ENCODE measurements around the gene ANKMY1. TPM values are rescaled to one million over a fixed set of nuclear protein-coding genes. Genes with fewer than 3 reads are reported as not detected.
A peak's percentile ranks its signal among the peaks of the same experiment; 100 is the strongest.

The ANKMY1 gene
- total and polyA plus RNA-seq, 2 donors (not counting 1 experiment from before 2014, with no cell fraction given) = 51.7 to 72.1 TPM

- H3K4me3 ChIP-seq (ENCODE audit: control extremely low read depth in 1 of 5, extremely low read depth in 1 of 5, insufficient read depth in 1 of 5, low read depth in 2 of 5, low read length in 4 of 5) = peak overlapping the region in 4 of 5 experiments; percentile 33 to 74 (median 54)
- ATAC-seq (ENCODE audit: low read depth) (peak; percentile 87), DNase-seq (peak; percentile 91)
- H3K27ac ChIP-seq (ENCODE audit: low read length in 2 of 2) = no peak overlapping the region
- ChIA-PET POLR2A (no interaction called here), CTCF (no interaction called here)
- TF ChIP-seq EZH2 (IDR thresholded peaks at IDR 0.05; ENCODE audit: borderline replicate concordance, insufficient read depth, low read depth, low read length, poor library complexity, severe bottlenecking) = no peak
- TF ChIP-seq, protein P1, sequence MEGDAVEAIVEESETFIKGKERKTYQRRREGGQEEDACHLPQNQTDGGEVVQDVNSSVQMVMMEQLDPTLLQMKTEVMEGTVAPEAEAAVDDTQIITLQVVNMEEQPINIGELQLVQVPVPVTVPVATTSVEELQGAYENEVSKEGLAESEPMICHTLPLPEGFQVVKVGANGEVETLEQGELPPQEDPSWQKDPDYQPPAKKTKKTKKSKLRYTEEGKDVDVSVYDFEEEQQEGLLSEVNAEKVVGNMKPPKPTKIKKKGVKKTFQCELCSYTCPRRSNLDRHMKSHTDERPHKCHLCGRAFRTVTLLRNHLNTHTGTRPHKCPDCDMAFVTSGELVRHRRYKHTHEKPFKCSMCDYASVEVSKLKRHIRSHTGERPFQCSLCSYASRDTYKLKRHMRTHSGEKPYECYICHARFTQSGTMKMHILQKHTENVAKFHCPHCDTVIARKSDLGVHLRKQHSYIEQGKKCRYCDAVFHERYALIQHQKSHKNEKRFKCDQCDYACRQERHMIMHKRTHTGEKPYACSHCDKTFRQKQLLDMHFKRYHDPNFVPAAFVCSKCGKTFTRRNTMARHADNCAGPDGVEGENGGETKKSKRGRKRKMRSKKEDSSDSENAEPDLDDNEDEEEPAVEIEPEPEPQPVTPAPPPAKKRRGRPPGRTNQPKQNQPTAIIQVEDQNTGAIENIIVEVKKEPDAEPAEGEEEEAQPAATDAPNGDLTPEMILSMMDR (IDR thresholded peaks at IDR 0.05) = no peak
- peak overlapping the region; percentile 87 for H3K4me3 Mint-ChIP-seq
- peak overlapping the region; percentile 100 for H3K4me2 ChIP-seq (replicated peaks; ENCODE audit: low read depth, low read length, poor library complexity, severe bottlenecking)
- H3K4me1 Mint-ChIP-seq = peaks cover 10% of the 10 kb centered on the region
- WGBS (ENCODE audit: insufficient coverage) = 1% methylated on average over 66 of the region's 71 CpGs
- intact Hi-C loops (cut with micrococcal nuclease) = loop anchor here (2.0 to 10.0 kb wide), 4 partner anchors 126 to 410 kb away; partner anchors contain the start of genes COPS9, DUSP28 and NDUFA10
- peaks cover 24 to 27% of the 10 kb centered on the region in 2 donors for H3K4me1 ChIP-seq (ENCODE audit: control insufficient read depth in 2 of 2, insufficient read depth in 2 of 2, low read length in 2 of 2)
- H3K9ac ChIP-seq (ENCODE audit: low read length) = peak overlapping the region; percentile 79
- H3K9me3 Mint-ChIP-seq (ENCODE audit: insufficient read depth) = no peaks in the 10 kb centered on the region
- H3K9me3 ChIP-seq (ENCODE audit: control extremely low read depth in 1 of 3, control insufficient read depth in 2 of 3, insufficient read depth in 1 of 3, low read length in 2 of 3) = peaks cover 0 to 17% (median 0%) of the 10 kb centered on the region in 3 donors
- H3K36me3 ChIP-seq (replicated peaks in 1 of 2; ENCODE audit: control extremely low read depth in 1 of 2, control insufficient read depth in 1 of 2, extremely low read depth in 1 of 2, insufficient read depth in 2 of 2, low read length in 1 of 2) = no peaks in the 10 kb centered on the region
- H4K20me1 ChIP-seq (ENCODE audit: control insufficient read depth, insufficient read depth, low read length, poor library complexity, severe bottlenecking) = peaks cover 15% of the 10 kb centered on the region
- H3K79me2 ChIP-seq (ENCODE audit: control insufficient read depth, insufficient read depth, low read length) = no peaks in the 10 kb centered on the region
- H3K27ac Mint-ChIP-seq = peak overlapping the region; percentile 83
- H2AFZ ChIP-seq (ENCODE audit: insufficient read depth, low read depth, low read length, poor library complexity, severe bottlenecking) = peak overlapping the region; percentile 91
- H3K27me3 ChIP-seq (replicated peaks in 1 of 4; ENCODE audit: control extremely low read depth in 1 of 4, control insufficient read depth in 3 of 4, insufficient read depth in 4 of 4, low read length in 3 of 4) = peaks cover 0 to 46% (median 13%) of the 10 kb centered on the region in 4 experiments
- peaks cover 10% of the 10 kb centered on the region for H3K27me3 Mint-ChIP-seq
These were observed 122.9 kb downstream of the ANKMY1 start for GRCh38 chr2:240434728-240435456.
